HG02852 (cell line): ENCODE results near the gene FCGR1A.
A peak's percentile ranks its signal among the peaks of the same experiment; 100 is the strongest.
"Not testable (repeated sequence)": the region's sequence is repeated elsewhere in the genome, so short reads cannot be mapped to it uniquely, and the experiment has no call there.

Experiments used
- ATAC-seq: cut with Tn5 transposase; IDR thresholded peaks from one replicate; pipeline ENCODE4 v1.9.1; 2021; ENCODE audit warnings: mild to moderate bottlenecking, moderate library complexity; ENCODE audit not compliant: unreplicated experiment

The FCGR1A gene

DNA sequence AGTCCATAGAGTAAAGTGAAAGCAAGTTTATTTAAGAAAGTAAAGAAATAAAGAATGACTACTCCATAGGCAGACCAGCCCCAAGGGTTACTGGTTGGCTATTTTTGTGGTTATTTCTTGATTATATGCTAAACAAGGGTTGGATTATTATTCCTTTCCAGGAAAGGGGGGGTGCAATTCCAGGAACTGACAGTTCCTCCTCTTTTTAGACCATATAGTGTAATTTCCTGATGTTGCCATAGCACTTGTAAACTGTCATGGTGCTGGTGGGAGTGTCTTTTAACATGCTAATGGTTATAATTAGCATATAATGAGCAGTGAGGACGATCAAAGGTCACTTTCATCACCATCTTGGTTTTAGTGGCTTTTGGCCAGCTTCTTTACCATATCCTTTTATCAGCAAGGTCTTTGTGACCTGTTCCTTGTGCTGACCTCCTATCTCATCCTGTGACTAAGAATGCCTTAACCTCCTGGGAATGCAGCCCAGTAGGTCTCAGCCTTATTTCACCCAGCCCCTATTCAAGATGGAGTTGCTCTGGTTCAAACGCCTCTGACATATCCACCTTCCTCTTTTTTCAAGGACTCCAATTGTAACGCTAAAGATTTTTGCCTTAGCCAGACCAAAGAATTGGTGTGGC is 6.9 kb upstream of the FCGR1A start:
- not testable (repeated sequence) for ATAC-seq

DNA sequence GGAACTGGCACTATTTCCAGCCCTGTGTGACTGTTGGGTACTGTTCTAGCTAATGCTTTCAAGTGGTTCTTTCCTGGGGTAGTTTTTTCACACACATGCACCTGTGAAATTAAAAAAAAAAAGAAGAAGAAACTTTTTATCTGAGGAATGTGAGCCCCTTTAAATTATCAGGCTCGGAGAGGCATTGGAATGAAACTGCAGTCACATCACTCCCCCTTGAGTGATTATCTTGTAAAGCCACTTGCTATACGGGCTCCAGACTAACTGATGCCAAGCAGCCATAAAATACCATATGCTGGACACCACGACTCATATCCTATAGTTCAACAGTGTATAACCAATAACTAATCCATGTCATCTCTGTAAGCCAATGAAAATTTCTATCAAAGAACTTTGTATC is 5.4 kb upstream of the FCGR1A start:
- not testable (repeated sequence) for ATAC-seq

DNA sequence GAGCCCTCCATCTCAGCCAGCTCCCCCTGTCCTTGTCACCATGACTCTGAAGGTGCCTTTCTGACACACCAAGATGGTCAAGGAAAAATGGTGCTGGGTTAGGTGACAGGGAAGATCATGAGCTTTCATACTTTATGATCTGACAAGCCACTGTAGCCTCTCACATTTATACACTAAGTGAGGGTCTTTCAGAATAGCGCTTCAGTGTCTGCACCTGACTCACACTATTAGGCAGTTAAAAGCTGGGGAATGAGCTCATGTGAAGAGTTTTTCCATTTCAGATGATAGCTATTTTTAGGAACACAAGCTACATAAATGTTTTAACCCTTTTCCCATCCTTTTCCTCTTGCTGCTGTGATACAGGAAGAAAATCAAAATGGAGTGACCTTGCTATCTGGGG is 4.2 kb upstream of the FCGR1A start:
- not testable (repeated sequence) for ATAC-seq

DNA sequence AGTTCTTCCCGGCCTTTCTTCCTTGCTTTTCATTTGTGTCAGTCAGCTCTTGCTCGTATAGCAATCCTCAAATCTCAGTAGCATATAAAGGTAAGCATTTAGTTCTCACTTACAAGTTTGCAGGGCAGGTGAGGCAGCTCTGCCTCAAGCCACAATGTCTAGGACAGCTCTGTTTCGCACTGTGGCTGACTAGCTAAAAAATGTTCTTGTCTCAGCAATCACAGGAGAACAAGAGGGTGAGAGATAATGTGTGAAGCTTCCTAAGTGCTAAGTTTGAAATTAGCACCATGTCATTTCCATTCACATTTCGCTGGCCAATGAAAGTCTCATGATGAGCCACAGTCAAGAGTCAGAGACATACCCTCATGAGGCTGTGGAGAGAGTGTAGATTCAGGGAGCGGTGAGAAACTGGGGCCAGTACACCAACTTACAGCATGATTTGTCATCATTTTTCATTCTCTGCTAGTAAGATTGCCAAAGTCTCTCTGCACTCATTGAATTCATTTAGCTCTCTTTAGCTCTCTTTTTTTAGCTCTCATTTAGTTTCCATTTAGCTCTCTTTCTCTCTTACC is 995 bp upstream of the FCGR1A start:
- ATAC-seq, result not testable (repeated sequence)

DNA sequence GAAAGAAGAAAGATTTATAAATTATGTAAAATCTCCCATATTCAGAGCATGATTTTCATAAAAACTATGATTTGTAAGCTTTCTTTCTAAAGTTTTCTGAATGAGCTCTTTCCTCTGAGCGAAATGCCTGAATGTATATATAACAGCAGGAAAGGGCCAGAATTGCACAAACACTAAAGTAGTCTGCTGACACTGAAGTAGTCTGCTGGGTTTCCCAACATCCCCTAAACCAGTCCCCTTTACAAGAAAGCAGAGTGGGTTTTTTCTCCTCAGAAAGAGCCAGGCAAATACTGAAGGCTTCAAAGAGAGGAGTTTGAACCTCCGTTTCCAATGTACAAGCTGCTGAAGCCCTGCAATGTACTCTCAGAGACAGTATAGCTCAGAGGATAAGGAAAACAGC is 795 bp downstream of the FCGR1A start:
- not testable (repeated sequence) for ATAC-seq

DNA sequence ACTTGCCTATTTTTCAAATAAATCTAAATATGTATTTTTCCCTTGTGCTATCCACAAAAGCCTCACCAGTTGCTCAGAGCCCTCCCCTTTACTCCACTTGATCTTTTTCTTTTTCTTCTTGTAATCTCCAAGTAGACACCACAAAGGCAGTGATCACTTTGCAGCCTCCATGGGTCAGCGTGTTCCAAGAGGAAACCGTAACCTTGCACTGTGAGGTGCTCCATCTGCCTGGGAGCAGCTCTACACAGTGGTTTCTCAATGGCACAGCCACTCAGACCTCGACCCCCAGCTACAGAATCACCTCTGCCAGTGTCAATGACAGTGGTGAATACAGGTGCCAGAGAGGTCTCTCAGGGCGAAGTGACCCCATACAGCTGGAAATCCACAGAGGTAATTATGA is 1.4 kb downstream of the FCGR1A start:
- not testable (repeated sequence) for ATAC-seq

DNA sequence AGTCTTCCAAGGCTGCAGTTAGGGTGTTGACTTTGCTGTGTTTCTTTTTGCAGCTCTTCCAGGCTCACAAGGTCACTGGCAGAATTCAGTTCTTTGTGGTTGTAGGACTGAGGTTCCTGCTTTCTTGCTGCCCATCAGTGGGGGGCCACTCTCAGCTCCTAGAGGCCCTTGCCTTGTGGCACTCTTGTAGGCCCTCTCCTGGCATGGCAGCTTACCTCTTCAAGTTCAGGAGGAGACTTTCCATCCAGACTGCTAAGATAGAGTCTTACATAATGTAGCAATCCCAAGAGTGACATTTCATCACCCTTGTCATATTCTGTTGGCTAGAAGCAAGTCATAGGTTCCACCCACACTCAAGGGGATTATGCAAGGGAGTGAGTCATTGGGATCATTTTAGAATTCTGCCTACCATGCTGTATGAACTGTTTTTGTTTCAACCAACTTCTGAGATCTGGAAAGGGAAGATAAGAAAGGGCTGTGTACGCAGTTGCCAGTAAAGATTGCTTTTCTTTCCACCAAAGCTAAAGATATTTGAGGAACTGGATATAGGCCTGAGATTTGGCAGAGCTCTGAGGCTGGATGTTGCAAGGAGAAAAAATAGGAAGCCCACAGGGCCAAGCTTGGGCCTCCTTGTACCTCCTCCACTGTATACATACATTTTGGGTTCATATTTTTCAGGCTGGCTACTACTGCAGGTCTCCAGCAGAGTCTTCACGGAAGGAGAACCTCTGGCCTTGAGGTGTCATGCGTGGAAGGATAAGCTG is 5.4 kb downstream of the FCGR1A start:
- not testable (repeated sequence) for ATAC-seq

DNA sequence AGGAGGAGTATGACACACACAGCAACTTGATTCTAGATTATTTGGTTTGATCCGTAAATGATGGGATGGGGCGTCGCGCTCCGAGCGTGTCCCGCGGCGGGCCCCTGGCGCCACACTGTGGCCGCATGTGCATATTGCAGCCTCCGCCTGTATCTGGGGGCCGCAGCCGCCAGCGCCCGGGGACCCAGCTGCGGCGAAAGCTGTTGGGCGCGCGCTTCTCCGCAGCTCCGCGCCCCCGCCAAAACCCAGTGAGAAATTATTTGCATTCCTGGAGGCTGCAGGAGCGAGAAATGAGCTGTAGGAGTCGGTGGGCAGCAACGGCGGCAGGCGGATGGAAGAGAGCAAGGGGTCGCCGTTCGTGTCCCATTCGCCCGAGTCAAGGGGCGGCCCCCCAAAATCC is 10.0 kb downstream of the FCGR1A start:
- ATAC-seq, result peak; percentile 68

DNA sequence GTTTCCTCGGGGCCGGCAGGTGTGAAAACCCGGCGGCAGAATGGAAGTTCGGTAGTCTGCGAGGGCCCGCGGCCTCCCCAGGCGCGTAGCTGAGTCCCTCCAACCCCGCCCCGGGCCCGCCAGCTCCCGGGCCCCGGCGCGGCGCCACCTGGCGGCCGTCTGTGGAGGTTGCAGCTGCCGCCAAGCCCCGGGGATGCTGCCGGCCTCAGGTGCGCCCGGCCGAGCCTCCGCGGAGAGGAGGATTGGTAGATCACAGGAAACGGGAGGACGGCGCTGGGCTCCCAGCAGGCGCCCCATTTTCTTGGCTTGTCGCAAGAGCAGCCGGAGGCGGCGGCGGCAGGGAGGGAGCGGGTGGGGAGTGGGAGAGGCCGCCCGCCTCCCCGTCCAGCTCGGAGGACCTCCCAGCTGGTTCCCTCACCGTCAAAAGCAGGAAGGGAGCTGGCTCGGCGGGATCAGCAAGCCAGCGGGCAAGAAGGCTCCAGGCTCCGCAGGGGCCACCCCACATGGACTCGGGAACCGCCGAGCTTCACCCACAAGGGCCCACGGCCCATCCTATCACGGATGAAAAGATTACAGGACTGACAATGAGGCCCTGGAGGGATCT is 10.5 kb downstream of the FCGR1A start:
- peak; percentile 85 for ATAC-seq

DNA sequence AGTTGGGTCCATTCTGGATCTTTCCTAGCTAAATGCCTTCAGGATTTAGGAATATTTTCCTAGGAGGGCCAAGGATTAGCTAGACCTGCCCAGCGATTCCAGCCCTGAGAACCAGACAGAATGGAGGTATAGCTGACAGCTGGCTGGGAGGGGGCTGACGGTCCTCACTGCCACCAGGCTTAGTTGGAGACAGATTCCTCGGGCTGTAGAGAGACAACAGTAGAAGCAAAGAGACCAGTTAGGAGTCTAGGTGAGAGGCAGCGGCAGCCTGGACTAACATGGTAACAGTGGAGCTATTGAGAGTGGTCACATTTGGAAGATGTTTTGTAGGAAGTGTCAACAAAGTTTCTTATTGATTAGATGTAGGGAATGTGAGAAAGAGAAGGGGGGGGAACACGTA is 11.4 kb downstream of the FCGR1A start:
- ATAC-seq, result not testable (repeated sequence)

DNA sequence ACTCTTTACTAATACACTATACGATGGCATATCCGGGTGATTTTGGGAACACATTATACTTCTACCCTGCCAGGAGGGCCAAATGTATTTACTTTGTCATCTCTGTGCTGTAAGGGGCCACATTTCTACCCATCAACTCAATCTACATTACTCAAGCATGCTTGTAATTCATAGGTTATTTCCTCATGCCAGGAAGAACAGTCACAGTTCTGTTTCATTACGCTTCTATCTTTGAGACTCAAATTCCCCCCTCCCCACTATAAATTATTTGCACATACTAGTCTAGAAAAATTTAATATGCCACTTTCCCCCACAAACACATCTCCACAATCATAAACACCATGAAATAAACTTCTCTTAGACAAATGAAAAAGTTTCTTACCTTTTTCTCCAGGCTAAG is 19.1 kb downstream of the FCGR1A start:
- ATAC-seq, result not testable (repeated sequence)

DNA sequence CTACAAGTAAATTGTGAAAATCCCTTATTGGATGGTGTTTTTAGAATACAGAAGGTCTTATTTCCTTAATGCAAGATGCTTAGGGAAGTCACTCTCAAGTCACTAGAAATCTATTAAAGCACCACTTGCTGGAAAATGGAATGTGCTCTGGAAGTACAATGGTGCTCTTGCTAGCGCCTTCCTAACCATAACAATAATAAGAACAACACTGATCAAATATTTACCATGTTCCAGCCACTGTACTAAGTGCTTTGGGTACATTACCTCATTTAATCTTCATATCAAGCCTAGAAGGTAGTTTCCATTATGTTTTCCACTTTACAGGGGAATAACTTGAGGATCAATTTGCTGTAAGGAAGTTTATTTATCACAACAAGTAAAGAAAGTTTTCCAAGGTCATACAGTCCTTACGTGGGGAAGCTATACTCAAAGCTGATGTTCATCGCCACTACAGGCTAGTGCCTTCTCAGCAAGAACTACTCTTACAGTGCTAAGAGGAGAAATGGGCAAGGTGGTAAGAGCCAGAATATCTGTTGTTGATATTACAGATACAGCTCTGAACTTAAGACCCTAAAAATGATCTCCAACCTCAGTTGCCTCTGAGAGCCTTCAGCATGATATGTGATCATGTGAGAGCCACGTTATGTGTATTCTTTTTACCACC is 22.1 kb downstream of the FCGR1A start:
- not testable (repeated sequence) for ATAC-seq

DNA sequence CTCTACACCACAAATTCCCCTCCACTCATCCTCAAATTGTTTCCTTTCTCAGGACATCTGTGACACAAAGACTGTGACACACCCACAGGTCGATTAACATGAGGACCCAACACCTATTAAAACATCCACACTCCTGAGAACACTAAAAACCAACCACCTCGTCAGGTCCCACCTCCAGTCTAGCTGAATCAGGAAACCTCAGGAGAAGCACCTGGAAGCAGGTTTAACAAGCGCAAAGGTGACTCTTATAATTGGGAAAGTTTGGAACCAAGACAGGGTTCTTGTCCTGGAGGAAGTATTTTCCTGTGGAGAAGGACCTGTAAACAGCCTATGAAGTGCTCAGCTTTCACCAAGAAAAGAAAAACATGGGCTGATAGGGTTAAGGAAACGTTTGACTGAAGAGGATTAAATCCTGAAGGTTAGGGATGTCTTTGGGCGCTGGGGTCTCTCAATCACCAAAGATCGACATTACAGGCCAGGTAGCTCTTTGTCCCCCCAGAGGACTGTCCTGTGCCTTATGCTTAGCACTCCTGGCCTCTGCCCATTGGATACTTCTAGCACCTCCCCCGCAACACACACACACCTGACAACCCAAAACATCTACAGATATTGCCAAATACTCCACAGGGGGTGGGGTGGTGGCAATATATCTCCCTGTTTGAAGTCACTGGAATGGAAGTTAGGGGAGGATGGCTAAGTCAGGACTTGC is 28.4 kb downstream of the FCGR1A start:
- not testable (repeated sequence) for ATAC-seq

DNA sequence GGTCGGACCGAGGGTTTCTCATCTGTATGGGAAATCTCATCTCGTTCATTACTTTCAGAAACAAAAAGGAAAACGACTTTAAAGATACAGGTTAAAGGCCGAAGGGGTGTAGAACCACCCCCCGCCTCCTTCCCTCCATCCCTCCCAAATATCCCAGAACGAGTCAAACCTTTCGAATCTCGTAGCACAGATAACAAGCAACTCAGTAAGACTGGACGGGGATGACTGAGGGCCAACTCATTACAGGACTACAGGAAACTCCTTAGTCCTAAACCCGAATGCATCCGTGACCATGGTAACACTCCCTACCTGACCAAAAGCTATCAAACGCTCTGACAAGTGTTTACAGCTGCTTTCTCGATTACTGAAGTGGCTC is 29.0 kb downstream of the FCGR1A start:
- peak; percentile 29 for ATAC-seq

DNA sequence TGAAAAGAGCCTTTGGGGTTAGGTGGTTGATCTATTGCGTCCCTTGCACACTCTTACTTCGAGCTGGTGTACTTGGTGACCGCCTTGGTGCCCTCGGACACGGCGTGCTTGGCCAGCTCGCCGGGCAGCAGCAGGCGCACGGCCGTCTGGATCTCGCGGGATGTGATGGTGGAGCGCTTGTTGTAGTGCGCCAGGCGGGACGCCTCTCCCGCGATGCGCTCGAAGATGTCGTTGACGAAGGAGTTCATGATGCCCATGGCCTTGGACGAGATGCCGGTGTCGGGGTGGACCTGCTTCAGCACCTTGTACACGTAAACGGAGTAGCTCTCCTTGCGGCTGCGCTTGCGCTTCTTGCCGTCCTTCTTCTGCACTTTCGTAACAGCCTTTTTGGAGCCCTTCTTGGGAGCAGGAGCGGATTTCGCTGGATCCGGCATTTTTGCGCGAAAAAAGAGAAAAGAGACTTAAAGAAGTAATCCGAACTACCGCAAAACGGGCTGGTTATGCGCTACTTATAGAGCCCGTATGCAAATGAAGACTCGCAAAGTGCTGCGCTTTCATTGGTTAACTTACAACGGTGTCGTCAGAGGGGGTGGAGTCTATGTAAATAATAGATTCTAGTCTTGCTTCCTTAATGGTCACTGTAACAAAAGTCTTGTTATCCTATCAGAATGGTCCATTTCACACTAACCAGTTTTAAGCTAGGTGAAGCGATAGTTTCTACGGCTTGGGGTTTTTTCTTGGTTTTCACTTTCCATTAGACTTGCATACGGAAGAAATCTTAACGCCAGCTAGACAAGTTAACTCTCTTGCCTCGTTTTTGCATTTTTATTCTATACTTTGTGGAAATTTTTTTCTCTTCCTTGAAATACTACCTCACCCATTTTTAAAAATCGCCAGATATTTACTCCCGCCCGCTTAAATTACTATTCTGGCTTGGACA is 29.7 kb downstream of the FCGR1A start:
- ATAC-seq, result peak; percentile 82

DNA sequence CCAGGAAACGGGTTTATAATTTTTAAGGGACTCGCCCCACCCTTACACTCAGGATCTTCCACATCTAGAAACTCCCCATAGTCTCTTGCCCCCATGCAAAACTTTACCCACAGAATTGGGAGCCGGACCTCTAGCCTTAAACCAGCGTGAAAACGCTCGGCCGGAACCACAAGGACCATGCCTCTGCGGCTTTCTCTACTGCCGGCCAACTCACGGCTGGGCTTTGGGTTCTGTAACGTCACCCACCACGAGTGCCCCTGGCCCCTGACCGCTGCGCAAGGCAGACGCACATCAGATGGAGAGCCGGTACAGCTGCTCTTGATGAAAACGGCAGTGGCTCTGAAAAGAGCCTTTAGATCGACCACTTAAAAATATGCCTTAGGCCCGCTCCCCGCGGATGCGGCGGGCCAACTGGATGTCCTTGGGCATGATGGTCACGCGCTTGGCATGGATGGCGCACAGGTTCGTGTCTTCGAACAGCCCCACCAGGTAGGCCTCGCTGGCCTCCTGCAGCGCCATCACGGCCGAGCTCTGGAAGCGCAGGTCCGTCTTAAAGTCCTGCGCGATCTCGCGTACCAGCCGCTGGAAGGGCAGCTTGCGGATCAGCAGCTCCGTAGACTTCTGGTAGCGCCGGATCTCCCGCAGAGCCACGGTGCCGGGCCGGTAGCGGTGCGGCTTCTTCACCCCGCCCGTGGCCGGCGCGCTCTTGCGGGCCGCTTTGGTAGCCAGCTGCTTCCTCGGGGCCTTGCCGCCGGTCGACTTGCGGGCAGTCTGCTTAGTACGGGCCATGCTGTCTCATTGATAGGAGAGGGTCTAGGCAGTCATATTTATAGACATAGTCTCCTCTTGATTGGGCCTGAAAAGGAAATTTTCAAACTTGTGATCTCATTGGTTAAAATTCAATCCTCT is 30.7 kb downstream of the FCGR1A start:
- peak; percentile 27 for ATAC-seq

DNA sequence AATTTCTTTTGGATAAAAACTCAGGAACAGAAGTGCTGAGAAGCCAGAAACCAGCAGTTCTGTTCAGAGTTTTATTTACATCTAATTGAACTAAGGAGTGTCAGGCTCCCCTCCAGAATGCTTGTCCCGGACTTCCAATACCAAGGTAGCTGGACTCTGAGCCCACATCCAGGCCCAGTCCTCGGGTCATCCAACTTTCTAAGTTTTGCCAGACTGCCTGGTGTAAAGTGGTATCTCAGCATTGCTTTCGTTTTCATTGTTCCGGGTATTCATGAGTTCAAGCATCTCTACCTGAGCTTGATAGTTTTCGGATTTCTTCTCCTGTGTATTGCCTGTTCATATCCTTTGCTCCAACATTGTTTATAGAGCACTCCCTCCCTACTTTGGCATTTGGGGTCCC is 37.9 kb downstream of the FCGR1A start:
- ATAC-seq, result not testable (repeated sequence)

DNA sequence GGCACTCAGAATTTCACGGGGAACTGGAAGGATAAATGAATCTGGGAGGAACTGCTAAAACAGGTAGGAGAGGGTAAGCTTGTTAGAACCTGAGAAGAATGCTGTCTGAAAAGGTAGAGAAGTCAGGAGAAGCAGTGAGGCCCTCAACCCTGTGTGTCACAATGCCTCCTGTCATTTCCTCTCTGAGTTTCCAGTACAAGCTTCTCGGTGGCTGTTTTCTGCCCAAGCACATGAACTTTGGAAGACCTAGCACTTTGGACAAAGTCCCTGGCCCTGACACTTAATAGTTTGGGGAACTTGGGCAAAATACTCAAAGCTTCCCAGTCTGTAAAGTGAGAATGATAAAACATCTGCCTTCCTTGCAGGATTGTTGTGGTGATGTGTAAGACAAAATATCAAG is 44.1 kb downstream of the FCGR1A start:
- not testable (repeated sequence) for ATAC-seq
